ENCODE data around the gene IRF1.

GRCh38 chr5:132462333-132462732 lies 28.2 kb downstream of the IRF1 start:
- TF ChIP-seq EP300 (IDR thresholded peaks at IDR 0.05; ENCODE audit: low read depth) (no peak), POLR2AphosphoS5 (IDR thresholded peaks at IDR 0.05) (no peak), POLR2A (IDR thresholded peaks at IDR 0.05) (no peak)
- TF ChIP-seq, protein P1, sequence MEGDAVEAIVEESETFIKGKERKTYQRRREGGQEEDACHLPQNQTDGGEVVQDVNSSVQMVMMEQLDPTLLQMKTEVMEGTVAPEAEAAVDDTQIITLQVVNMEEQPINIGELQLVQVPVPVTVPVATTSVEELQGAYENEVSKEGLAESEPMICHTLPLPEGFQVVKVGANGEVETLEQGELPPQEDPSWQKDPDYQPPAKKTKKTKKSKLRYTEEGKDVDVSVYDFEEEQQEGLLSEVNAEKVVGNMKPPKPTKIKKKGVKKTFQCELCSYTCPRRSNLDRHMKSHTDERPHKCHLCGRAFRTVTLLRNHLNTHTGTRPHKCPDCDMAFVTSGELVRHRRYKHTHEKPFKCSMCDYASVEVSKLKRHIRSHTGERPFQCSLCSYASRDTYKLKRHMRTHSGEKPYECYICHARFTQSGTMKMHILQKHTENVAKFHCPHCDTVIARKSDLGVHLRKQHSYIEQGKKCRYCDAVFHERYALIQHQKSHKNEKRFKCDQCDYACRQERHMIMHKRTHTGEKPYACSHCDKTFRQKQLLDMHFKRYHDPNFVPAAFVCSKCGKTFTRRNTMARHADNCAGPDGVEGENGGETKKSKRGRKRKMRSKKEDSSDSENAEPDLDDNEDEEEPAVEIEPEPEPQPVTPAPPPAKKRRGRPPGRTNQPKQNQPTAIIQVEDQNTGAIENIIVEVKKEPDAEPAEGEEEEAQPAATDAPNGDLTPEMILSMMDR (IDR thresholded peaks at IDR 0.05): no peak

Measured in transverse colon (tissue), 4 donors.